Psoas muscle (tissue), 8 donors: ENCODE measurements around the gene GFPT1. TPM values are rescaled to one million over a fixed set of nuclear protein-coding genes. Genes with fewer than 3 reads are reported as not detected.

Source experiments
- ATAC-seq, 4 donors: fragments of 200-7000 bp; cut with Tn5 transposase; one replicate each; pipeline ENCODE4 v1.9.1; 2020; ENCODE audit warnings: moderate library complexity in 3 of 4, mild to moderate bottlenecking in 2 of 4
- DNase-seq, 2 donors: peaks; one replicate each; pipeline ENCODE4 v3.0.0-alpha.2; 2020
- H3K27ac ChIP-seq: fragments of 200-600 bp; one replicate; pipeline ENCODE4 v1.8.0; 2022
- H3K27me3 ChIP-seq, 3 donors: fragments of 200-600 bp in 1 of 3; one replicate each; pipeline versions ENCODE4 v1.6.1 to v1.8.0; 2013 to 2022; ENCODE audit warnings: low read length in 2 of 3, mild to moderate bottlenecking in 2 of 3, moderate library complexity in 1 of 3; ENCODE audit not compliant: insufficient read depth in 3 of 3
- H3K36me3 ChIP-seq, 2 donors: fragments of 200-600 bp in 1 of 2; one replicate each; pipeline versions ENCODE4 v1.6.1 to v1.8.0; 2013 to 2022; ENCODE audit warnings: low read depth in 1 of 2, mild to moderate bottlenecking in 1 of 2, moderate library complexity in 1 of 2; ENCODE audit not compliant: insufficient read depth in 1 of 2
- H3K4me1 ChIP-seq: fragments of 200-600 bp; one replicate; pipeline ENCODE4 v1.8.0; 2022
- H3K4me3 ChIP-seq: fragments of 200-600 bp; one replicate; pipeline ENCODE4 v1.8.0; 2022; ENCODE audit warnings: mild to moderate bottlenecking
- H3K9me3 ChIP-seq: fragments of 200-600 bp; one replicate; pipeline ENCODE4 v1.8.0; 2022
- whole genome bisulfite sequencing, 3 donors: extraction: QIAGEN DNeasy Blood & Tissue Kit; methylation state at CpG; one replicate each; pipeline versions ENCODE4 v1.1.6 to v1.1.7; 2013; 5-methylcytosine and 5-hydroxymethylcytosine counted together
- intact Hi-C, 2 donors: fragments of 100-400 bp; cut with DNase I; formaldehyde crosslinking; loops; one replicate each; pipeline versions ENCODE4 v1.11.0 to v1.14.2; 2022
- polyA plus RNA-seq, 3 donors: library from polyadenylated mRNA; stranded (reverse); fragments of 200-250 nt; gene quantifications; one replicate each; pipeline ENCODE4 v1.2.3, GENCODE V29; 2013
- total RNA-seq, 4 donors: library from RNA; stranded (reverse); fragmentation: NEBNext Ultra II Directional in 2 of 4; extraction: Animal tissue kit (Norgen Biotek cat#: 25700) in 2 of 4; gene quantifications; one replicate each; pipeline versions ENCODE4 v1.2.1 to v1.2.4, GENCODE V29; 2021 to 2023
- TF ChIP-seq, protein P1 (sequence below): fragments of 200-600 bp; IDR thresholded peaks from one replicate; pipeline ENCODE4 v1.8.0; 2022; ENCODE audit warnings: antibody characterized with exemption
- donor health status: healthy with polysubstance abuse.
- donor health status: DM: no; HTN: no; CAD: no; lungs with moderate emphysema.
- donor health status: Bipolar disorder and iron deficiency.
- donor health status: healthy.
- donor health status: DM: yes; HTN: yes; CAD: no.
- donor health status: DM: no; HTN: no; CAD: no.
- donor health status: DM: no; HTN: no; CAD: no.
- donor health status: DM: yes; HTN: yes; CAD: no.

Gene GFPT1
- total and polyA plus RNA-seq, 7 donors, result 5.7 to 34.5 (median 19.8) TPM

GRCh38 chr2:69280796-69281412 is 106.1 kb downstream of the GFPT1 start:
- H3K27ac ChIP-seq, result no peak overlapping the region
- intact Hi-C loops, result no loop called here
- 91 to 93% (median 92%) methylated on average over 4 of the region's 4 CpGs for WGBS, 3 donors
- H3K4me1 ChIP-seq, result no peaks in the 10 kb centered on the region
- H3K9me3 ChIP-seq, result no peaks in the 10 kb centered on the region
- peaks cover 0 to 4% (median 0%) of the 10 kb centered on the region in 3 donors for H3K27me3 ChIP-seq
- no peak overlapping the region for H3K4me3 ChIP-seq
- TF ChIP-seq, protein P1, sequence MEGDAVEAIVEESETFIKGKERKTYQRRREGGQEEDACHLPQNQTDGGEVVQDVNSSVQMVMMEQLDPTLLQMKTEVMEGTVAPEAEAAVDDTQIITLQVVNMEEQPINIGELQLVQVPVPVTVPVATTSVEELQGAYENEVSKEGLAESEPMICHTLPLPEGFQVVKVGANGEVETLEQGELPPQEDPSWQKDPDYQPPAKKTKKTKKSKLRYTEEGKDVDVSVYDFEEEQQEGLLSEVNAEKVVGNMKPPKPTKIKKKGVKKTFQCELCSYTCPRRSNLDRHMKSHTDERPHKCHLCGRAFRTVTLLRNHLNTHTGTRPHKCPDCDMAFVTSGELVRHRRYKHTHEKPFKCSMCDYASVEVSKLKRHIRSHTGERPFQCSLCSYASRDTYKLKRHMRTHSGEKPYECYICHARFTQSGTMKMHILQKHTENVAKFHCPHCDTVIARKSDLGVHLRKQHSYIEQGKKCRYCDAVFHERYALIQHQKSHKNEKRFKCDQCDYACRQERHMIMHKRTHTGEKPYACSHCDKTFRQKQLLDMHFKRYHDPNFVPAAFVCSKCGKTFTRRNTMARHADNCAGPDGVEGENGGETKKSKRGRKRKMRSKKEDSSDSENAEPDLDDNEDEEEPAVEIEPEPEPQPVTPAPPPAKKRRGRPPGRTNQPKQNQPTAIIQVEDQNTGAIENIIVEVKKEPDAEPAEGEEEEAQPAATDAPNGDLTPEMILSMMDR, result no peak
- DNase-seq (no peak), ATAC-seq (no peak)
- no peaks in the 10 kb centered on the region for H3K36me3 ChIP-seq

DNA sequence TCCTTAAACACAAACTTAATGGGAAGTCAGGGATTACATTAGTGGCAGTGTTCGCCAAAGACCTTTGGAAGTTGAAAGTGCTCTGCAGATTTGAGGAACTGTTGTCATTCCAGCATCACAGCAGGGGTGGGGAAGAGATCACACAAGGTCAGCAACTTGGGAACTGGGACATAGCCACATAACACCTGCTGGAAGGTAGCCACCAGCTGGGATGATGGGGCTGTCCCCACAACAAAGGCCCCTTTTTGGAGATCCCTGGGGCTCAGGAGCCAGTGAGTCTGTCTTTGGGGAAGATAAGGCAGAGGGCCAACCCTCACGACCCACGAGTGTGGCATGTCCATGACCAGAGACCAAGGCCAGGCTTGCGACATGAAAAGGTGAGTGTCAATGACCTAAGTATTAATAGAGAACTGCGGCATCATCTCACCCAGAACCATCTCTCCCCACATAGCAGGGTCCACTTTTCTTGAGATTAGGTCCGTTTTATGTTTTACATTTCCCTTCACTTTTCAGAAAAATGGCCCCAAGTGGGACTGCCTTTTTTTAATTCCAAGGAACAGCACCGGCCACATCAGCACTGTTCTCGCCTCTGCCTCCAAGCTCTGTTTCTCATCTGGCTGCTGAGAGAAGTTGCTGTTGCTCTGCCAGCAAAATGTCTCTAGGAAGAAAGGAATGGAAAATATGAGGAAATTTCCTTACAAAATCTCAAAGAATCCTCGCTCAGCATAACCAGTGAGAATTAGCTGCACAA is 106.9 kb downstream of the GFPT1 start:
- H3K9me3 ChIP-seq, result no peaks in the 10 kb centered on the region
- H3K4me3 ChIP-seq, result no peak overlapping the region
- DNase-seq, result no peak
- no peak overlapping the region for H3K27ac ChIP-seq
- H3K27me3 ChIP-seq, result peaks cover 0 to 9% (median 0%) of the 10 kb centered on the region in 3 donors
- no peak for ATAC-seq
- 73 to 74% (median 74%) methylated on average over 9 of the region's 9 CpGs for WGBS, 3 donors
- TF ChIP-seq, protein P1, result no peak
- intact Hi-C loops, result no loop called here
- no peaks in the 10 kb centered on the region for H3K4me1 ChIP-seq
- no peaks in the 10 kb centered on the region for H3K36me3 ChIP-seq

DNA sequence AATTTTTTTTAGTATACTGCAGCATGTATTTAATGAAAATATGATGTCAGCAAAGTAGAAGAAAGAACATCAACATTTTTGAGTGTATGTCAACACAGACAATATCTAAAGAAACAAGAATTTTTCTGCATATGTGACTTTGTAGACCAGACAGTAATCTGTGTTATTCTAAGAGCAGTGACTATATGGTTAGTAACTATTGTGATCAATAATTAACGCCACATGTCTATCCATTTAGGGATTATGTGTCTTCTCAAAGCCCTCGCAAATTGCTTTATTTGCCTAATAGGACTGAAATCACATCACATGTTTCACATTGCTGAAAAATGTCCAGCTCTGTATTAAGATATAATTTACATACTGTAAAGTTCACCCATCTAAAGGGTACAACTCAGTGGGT is 107.8 kb downstream of the GFPT1 start:
- ATAC-seq (no peak), DNase-seq (no peak)
- H3K9me3 ChIP-seq, result no peaks in the 10 kb centered on the region
- no peaks in the 10 kb centered on the region for H3K36me3 ChIP-seq
- H3K4me3 ChIP-seq, result no peak overlapping the region
- intact Hi-C loops, result no loop called here
- TF ChIP-seq, protein P1, result no peak
- WGBS, 3 donors, result 93 to 96% (median 96%) methylated on average over 2 of the region's 2 CpGs
- no peaks in the 10 kb centered on the region for H3K4me1 ChIP-seq
- peaks cover 0 to 11% (median 0%) of the 10 kb centered on the region in 3 donors for H3K27me3 ChIP-seq
- no peak overlapping the region for H3K27ac ChIP-seq

DNA sequence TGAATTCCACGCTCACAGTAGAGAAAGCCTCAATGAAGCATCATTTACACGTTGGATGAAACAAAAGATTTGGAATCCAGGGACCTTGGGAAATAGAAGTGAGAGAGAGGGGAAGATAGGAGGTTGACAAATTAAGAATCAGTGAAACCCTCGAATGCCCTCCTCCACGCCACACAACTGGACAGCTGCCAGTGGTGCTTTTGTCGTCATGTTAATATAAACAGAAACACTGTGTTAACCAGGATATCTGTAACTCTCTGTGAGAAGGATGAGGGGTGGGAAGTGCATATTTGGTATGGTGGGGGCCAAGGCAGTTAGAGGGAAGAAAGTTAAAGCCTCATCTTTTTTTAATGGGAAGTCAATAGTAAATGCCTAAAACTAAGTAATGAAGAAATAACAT is 108.7 kb downstream of the GFPT1 start:
- ATAC-seq, result no peak
- no peaks in the 10 kb centered on the region for H3K36me3 ChIP-seq
- 48 to 53% (median 50%) methylated on average over 5 of the region's 5 CpGs for WGBS, 3 donors
- no peak overlapping the region for H3K27ac ChIP-seq
- H3K4me3 ChIP-seq, result no peak overlapping the region
- TF ChIP-seq, protein P1, result no peak
- DNase-seq, result no peak
- H3K9me3 ChIP-seq, result no peaks in the 10 kb centered on the region
- H3K4me1 ChIP-seq, result no peaks in the 10 kb centered on the region
- intact Hi-C loops, result no loop called here
- peaks cover 0 to 11% (median 0%) of the 10 kb centered on the region in 3 donors for H3K27me3 ChIP-seq
